Renal cortex interstitium (tissue), 11 donors: Measurements from ENCODE around the gene IL11. TPM values are rescaled to one million over a fixed set of nuclear protein-coding genes. Genes with fewer than 3 reads are reported as not detected.

Source experiments
- DNase-seq, 11 donors: peaks; one replicate each; pipeline ENCODE4 v3.0.0-alpha.2; 2013; ENCODE audit warnings: low read depth in 9 of 11, low spot score in 4 of 11; ENCODE audit errors: extremely low read depth in 1 of 11
- polyA plus RNA-seq, 3 donors: library from polyadenylated mRNA; unstranded; fragments of 120-200 nt; gene quantifications; one replicate each; pipeline ENCODE4 v1.2.1, GENCODE V29; 2013; ENCODE audit not compliant: insufficient read length in 3 of 3

Gene IL11
- polyA plus RNA-seq, 3 donors, result 0.84 to 2.8 (median 1.5) TPM

DNA sequence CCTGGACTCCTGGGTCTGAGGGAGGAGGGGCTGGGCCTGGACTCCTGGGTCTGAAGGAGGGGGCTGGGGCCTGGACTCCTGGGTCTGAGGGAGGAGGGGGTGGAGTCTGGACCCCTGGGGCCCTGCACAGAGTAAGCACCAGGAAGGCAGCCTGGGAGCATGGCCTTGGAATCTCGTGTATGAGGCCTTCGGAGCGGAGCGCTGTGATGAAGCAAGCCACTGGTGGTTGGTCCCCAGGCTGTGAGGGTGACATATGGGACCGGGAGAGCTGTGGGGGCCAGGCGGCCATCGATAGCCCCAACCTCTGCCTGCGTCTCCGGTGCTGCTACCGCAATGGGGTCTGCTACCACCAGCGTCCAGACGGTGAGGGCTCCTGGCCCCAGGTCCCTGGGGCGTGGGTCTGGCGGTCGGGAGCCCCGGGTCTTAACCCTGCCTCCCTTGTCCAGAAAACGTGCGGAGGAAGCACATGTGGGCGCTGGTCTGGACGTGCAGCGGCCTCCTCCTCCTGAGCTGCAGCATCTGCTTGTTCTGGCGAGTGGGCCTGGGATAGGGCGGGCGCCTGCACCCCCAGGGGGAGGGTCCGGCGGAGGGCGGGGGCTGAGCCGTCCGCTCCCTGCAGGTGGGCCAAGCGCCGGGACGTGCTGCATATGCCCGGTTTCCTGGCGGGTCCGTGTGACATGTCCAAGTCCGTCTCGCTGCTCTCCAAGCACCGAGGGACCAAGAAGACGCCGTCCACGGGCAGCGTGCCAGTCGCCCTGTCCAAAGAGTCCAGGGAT, 7.3 kb upstream of the IL11 start:
- DNase-seq, result no peak

DNA sequence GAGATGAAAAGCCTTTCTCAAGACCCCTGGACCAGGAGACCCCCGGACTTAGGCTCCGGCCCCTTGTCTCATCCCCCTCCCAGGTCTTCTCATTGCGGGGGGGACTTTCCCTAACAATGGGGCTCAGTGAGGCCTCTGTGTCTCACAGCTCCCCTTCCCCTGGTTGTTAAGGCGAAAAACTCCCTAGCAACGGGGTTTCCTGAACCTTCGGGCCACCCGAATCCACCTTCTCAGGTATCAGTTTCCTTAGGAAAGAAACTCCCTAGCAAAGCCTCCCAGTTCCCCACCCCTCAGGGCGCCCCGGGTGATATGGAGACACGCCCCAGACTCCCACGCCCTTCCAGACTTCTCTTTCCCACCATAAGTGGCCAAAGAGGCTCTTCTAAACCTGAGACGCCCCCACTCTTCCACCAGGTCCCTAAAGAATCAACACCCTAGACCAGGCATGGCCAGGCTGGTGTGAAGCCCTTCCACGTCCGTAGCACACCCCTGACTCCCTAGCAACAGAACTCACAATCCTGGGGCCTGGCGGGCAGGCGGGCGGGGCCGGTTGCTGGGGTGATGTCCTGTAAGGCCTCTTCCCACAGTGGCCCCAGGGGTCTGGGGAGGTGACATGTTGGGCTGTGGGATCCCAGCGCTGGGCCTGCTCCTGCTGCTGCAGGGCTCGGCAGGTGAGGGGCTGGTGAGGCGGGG, 6.1 kb upstream of the IL11 start, which contains the start of gene TMEM190:
Gene TMEM190 (plus strand): TSS at position 586 of the 693 bp plus-strand sequence. CDS start 28 bp downstream, at position 614.
- no peak for DNase-seq

DNA sequence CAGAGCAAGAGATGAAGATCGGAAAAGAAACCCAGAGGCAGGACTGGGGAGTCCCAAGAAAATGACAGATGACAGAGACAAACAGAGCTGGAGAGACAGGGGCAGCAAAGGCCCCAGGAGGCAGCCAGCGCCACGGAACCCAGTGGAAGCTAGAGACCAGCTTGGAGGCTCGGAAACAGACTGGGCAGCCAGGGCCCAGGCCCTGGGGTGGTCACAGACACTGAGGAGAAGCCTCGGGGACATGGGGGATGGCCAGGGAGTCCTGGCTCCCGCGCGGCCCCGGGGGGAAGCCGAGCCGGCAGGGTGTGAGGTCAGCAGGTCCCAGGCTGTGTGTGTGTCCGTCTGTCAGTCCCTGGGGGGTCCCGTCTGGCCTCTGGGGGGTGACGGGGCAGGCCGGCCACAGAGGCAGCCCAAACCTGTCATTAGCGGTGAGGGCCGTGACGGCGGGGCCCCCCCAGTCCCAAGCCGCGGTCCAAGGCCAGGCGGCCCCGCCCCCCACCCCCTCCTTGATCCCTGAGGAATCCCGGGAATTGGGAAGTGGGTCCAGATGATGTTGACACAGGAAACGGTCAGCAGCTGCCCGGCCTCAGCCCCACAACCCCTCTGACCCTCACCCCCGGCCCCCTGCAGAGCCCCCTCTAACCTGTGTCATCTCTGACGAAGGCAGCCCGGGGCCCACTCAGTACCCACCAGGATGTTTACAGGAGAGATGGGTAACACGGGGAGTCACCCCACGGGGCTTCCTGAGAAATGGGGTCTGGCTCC, 3.9 kb upstream of the IL11 start:
- no peak for DNase-seq

DNA sequence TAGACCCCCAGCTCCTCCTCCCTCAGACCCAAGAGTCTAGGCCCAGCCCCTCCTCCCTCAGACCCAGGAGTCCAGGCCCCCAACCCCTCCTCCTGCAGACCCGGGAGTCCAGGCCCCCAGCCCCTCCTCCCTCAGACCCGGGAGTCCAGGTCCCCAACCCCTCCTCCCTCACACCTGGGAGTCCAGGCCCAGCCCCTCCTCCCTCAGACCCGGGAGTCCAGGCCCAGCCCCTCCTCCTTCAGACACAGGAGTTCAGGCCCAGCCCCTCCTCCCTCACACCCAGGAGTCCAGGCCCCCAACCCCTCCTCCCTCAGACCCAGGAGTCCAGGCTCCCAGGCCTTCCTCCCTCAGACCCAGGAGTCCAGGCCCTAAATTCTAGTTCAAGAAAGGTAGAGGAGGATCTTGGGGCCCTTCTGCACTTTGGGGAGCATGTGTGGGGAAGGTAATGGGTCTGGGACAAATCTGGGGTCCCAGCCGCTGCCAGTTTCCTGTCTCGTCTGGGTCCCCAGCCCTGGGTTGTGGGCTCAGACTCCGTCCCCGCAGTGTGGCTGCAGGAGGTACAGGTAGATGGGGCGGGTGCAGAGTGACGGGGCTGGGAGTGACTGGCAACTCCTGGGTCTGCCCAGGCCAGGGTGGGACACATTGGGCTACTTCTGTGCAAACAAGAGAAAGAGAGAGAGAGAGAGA, 3.2 kb upstream of the IL11 start:
- no peak for DNase-seq

DNA sequence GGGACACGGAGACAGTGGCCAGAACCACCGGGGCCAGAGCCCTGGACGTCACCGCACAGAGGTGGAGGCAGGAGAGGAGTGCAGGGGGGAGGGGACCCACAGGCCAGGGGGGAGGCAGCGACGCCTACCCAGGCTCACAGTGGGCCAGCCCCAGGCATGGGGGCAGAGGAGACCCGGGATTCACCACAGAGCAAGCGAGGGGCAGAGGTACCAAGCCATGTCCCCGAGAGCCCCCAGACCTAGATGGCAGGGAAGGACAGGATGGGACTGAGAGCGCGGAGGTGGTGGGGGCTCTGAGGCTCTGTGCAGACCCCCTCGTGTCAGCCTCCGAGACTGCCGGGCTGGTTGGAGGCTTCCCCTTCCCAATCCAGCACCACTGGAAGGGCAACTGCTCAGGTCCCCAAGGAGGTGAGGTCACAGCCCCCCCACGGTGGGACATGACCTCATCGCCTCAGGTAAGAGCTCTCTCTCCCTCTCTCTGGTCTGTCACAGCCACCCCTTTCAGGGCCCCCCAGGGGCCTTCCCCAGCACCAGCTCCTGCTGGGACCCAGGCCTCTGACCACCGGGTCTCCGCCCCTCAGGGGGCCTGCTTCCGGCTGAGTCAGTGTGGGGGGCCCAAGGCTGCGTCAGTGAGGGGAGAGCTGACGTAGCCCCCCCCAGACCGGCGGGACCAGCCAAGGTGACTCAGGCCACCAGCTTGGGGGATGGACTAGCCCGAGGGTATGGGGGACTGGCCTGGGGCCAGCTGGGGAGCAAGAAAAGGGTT, 2.2 kb upstream of the IL11 start:
- DNase-seq, result no peak

DNA sequence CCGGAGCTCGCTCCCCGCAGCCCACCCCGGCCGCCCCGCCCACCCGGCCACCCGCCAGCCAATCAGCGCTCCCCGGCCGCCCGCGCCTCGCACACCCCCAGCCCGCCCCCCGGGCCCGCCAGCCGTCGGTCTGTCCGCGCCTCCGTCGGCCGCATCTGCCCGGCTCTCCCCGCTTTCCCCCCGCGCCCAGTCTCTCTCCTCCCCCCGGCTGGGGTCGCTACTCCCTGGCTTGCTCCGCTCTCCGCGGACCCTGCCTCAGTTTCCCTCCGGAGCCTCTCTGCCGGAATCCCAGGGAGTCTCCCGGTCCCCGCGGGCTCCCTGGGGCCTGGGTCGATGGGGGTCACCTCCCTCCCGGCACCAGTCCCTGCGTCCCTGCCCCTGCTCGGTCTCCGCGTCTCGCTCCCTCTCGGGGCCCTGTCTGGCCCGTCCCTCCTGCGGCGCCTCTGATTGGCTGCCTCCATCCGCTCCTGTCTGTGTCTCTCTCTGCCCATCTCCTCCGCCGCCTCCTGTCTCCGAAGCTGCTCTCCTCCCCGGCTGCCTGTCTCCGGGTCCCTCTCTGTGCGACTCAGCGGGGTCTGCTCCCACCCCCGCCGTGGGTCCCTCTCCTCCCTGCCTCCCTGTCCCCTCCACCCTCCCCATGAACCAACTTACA, 484 bp downstream of the IL11 start:
- DNase-seq, result no peak

DNA sequence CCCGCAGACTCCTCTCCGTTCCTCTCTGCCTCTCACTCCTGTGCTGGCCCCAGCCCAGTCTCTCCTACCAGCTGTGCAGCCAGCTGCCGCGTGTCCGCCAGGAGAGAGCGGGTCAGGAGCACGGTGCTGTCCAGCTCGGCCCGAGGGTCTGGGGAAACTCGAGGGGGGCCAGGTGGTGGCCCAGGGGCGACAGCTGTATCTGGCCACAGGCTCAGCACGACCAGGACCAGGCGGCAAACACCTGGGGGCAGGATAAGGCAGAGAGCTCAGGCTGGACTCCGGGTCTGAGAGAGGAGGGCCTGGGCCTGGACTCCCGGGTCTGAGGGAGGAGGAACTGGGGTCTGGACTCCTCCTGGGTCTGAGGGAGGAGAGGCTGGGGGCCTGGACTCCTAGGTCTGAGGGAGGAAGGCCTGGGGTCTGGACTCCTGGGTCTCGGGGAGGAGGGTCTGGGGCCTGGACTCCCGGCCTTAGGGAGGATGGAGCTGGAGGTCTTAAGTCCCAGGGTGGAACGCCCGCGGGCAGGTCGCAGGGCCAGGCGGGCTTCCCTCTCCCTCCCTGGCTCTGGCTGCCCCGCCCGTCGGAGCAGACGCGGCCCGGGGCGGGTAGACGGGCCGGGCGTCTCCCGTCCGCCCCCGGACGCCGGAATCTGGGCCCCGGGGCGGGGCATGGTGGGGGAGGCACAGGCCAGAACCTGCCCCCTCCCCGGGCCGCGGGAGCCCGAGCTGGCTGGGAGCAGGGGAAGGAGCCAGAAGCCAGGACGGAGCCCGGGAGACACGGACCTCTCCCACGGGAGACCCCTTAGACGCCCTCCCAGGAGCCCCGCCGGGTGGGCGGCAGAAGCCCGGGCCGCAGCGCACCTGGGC, 1.3 kb downstream of the IL11 start:
- no peak for DNase-seq

DNA sequence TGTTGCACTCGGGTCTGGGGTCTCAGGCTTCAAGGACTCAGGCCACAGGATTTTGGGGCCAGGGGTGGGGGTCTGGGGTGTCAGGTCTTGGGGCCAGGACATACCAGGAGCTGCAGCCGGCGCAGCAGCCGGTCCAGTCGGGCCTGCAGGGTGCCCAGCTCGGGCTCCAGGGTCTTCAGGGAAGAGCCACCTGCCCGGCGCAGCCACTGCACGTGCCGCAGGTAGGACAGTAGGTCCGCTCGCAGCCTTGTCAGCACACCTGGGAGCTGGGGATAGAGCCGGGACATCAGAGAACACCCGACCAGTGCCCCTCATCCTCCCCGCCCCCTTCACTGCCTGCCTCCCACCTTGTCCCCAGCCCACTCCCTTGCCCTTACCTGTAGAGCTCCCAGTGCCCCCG, 2.2 kb downstream of the IL11 start:
- DNase-seq, result no peak

DNA sequence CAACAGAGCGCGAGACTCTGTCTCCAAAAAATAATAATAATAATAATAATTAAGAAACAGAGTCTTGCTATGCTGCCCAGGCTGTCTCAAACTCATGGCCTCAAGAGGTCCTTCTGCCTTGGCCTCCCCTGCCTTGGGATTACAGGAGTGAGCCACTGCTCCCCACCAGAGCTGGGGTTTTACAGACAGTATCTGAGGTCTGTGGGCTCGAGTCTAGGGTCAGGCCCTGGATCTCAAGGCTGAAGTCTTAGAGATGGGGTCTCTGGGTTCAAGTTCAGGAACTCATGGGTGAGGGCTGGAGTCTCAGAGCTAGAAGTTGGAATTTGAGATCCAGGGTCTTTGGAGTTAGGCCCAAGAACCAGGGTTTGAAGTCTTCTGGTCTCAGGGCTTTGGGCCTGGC, 3.5 kb downstream of the IL11 start:
- no peak for DNase-seq

DNA sequence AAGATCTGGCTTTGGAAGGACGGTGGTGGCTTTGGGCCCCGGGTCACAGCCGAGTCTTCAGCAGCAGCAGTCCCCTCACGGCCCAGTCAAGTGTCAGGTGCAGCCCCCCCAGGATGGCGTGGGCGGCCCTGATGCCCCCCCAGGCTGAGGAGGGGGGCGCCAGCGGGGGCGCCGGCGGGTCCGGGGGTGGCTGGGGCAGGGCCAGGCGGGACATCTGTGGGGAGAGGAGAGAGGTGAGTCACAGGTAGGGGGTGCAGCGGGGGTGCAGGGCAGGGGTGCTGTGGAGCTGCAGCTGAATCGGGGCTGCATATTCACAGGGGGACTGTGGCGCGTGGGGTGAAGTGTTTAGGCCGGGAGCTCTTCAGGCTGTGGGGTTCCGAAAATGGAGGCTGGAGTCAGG, 4.3 kb downstream of the IL11 start:
- DNase-seq, result no peak

DNA sequence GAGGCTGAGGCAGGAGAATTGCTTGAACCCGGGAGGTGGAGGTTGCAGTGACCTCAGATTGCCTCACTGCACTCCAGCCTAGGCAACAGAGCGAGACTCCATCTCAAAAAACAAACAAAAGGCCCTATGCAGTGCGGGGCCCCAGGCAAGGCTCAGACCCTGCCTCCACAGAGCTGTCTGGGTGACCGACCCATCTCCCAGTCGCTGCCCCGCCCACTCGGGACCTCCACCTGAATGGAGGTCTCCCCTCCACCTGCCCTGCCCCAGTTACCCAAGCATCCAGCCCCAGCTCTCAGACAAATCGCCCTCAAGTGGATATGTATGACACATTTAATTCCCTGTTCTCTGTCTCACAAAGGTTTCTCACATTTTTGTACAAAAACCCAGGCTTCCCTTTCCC, 5.0 kb downstream of the IL11 start:
- no peak for DNase-seq

DNA sequence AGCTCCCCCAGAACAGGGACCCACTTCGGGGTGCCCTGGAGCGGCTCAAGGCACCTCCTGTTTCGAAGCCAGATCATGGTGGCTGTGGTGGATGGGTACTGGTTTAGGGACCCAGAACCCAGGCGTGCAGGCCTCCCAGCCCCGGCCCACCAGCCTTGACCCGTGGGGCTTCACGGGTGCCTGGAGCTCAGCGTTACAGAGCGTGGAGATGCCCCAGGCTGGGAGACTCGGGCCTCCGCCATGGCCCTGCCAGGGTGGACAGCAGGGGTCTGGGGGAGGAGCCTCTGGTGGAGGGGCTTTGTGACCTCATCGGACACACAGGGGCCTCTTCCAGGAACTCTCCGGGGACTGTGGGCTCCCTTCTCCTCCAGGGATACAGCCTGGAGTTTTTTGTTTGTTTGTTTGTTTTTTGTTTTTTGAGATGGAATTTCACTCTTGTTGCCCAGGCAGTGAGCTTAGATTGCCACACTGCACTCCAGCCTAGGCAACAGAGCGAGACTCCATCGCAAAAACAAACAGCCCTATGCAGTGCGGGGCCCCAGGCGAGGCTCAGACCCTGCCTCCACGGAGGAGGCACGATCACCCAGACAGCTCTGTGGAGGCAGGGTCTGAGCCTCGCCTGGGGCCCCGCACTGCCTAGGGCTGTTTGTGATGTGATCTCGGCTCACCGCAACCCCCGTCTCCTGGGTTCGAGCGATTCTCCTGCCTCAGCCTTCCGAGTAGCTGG, 7.1 kb downstream of the IL11 start, which contains the start of gene GARIN5B:
Gene GARIN5B (minus strand): TSS at position 271 of the 727 bp plus-strand sequence. CDS start 194 bp downstream, at position 77.
- no peak for DNase-seq

DNA sequence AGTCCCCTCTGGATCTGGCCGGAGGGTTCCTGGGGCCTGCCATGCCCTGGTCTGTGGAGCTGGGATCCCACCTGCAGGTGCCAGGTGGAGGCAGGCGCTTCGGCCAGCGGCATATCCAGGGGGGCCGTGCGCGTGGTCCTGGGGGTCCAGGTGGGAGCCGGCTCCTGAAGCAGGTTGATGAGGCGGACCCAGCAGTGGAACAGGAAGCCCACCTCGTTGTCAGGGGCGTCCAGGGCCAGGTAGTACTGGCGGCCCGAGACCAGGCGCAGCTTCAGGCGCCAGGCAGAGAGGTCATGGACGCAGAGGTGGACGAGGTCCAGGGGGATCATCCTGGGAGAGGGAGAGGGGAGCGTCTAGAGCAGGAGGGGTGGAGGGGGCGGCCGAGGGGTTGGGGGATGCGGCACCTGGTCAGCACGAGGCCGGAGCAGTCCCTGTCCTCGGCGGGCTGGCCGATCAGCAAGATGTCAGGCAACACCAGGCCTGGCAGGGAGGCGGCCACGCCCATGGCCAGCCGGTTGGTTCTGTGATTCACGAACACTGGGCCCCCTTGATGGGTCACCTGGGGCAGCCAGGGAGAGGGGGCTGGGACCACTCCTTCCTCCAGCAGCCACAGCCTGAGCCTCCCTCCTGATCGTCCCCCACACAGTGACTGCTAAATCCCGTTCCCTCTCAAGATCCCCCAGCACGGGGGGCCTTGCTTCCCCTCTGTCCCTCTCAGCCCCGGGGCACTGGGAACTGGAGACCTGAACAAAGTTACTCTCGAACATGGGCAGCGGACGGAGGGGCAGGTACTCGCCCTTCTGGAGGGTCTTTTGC, 7.9 kb downstream of the IL11 start:
- no peak for DNase-seq

DNA sequence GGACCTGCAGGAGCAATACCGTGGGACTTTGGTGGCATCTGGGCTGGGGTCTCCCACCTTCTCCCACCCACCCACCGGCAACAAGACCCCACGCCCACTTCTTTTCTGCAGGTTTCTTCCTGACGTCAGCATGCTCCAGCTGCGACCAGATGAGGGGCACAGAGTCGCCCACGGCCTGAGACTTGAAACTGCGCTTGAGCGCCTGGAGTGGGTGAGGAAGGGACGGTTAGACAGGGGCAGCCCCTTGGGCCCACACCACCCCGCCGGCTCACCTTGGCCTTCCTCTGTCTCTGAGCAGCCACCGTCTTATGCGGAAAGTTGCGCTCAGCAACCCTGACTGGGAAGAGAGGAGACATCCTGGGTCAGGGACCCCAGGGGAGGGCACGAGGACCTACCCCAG, 9.4 kb downstream of the IL11 start:
- DNase-seq, result no peak

DNA sequence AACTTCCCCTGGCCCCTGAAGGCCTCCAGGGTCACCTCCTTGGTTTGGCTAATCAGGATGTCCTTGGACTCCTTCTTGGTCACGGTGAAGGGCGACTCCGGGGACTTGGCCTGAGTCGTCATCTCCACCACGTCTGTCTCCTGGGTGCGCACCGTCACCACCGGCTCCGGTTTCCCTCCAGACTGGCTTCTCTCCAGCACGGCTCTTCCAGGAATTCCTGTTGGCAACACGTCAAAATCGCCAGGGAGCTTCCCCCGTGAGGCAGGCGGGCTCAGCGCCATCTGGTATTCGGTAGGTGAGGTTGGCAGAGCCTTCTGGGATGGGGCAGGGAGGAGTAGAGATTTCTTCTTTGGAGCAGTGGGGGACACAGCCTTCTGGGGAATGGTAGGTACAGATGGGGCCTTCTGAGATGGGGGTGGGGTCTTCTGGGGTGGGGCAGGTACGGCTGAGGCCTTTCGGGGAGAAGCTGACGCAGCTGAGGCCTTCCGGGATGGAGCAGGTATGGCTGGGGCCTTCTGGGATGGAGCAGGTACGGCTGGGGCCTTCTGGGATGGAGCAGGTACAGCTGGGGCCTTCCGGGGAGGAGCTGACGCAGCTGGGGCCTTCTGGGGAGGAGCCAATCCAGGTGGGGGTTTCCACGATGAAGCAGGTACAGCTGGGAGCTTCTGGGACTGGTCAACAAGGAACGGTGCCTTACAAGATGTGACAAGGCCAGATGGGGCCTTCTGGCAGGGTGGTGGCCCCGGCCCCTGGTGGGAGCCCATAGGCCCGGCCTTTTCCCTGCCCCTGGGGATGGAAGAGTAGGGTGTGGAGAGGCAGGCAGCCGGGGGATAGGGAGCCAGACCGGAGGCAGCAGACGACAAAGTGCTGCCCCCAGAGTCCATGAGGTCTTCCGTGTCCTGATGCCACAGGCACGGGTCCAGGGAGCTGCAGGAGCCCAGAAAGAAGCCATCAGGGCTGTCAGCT, 11.0 kb downstream of the IL11 start:
- no peak for DNase-seq
